ENCODE data around the gene EHMT1. TPM values are rescaled to one million over a fixed set of nuclear protein-coding genes. Genes with fewer than 3 reads are reported as not detected.

The EHMT1 gene
- total and polyA plus RNA-seq, 2 donors (not counting 1 experiment from before 2014, with no cell fraction given) = 101 to 394 TPM

GRCh38 chr9:137640862-137641261, 22.1 kb downstream of the EHMT1 start:
- Mint-ChIP-seq H3K4me3 (peak overlapping the region; percentile 9), H3K27me3 (no peaks in the 10 kb centered on the region), H3K4me1 (peaks cover 40% of the 10 kb centered on the region), H3K27ac (peak overlapping the region; percentile 33), H3K9me3 (ENCODE audit: insufficient read depth) (no peaks in the 10 kb centered on the region)
- no peaks in the 10 kb centered on the region for H3K27me3 ChIP-seq (replicated peaks in 1 of 4; ENCODE audit: control extremely low read depth in 1 of 4, control insufficient read depth in 3 of 4, insufficient read depth in 4 of 4, low read length in 3 of 4)
- no peak overlapping the region for H2AFZ ChIP-seq (ENCODE audit: insufficient read depth, low read depth, low read length, poor library complexity, severe bottlenecking)
- H4K20me1 ChIP-seq (ENCODE audit: control insufficient read depth, insufficient read depth, low read length, poor library complexity, severe bottlenecking) = peaks cover 52% of the 10 kb centered on the region
- H3K36me3 ChIP-seq (replicated peaks in 1 of 2; ENCODE audit: control extremely low read depth in 1 of 2, control insufficient read depth in 1 of 2, extremely low read depth in 1 of 2, insufficient read depth in 2 of 2, low read length in 1 of 2) = peaks cover 0 to 22% of the 10 kb centered on the region in 2 experiments
- no peak for DNase-seq
- no peak overlapping the region for H3K4me3 ChIP-seq (ENCODE audit: control extremely low read depth in 1 of 5, extremely low read depth in 1 of 5, insufficient read depth in 1 of 5, low read depth in 2 of 5, low read length in 4 of 5)
- H3K79me2 ChIP-seq (ENCODE audit: control insufficient read depth, insufficient read depth, low read length) = peaks cover 98% of the 10 kb centered on the region
- H3K4me2 ChIP-seq (replicated peaks; ENCODE audit: low read depth, low read length, poor library complexity, severe bottlenecking) = no peak overlapping the region
- CTCF ChIA-PET = no interaction called here
- no peak overlapping the region for H3K9ac ChIP-seq (ENCODE audit: low read length)
- WGBS (ENCODE audit: insufficient coverage) = 91% methylated on average over 1 of the region's 5 CpGs
- POLR2A ChIA-PET = no interaction called here
- intact Hi-C loops (cut with micrococcal nuclease) = no loop called here
- no peak for TF ChIP-seq EZH2 (IDR thresholded peaks at IDR 0.05; ENCODE audit: borderline replicate concordance, insufficient read depth, low read depth, low read length, poor library complexity, severe bottlenecking)
- no peak for TF ChIP-seq CTCF (IDR thresholded peaks at IDR 0.05)
- H3K4me1 ChIP-seq (ENCODE audit: control insufficient read depth in 2 of 2, insufficient read depth in 2 of 2, low read length in 2 of 2) = peaks cover 11 to 13% of the 10 kb centered on the region in 2 donors
- ATAC-seq (ENCODE audit: low read depth) = no peak
- H3K27ac ChIP-seq (ENCODE audit: low read length in 2 of 2) = no peak overlapping the region
- no peaks in the 10 kb centered on the region for H3K9me3 ChIP-seq (ENCODE audit: control extremely low read depth in 1 of 3, control insufficient read depth in 2 of 3, insufficient read depth in 1 of 3, low read length in 2 of 3)

DNA sequence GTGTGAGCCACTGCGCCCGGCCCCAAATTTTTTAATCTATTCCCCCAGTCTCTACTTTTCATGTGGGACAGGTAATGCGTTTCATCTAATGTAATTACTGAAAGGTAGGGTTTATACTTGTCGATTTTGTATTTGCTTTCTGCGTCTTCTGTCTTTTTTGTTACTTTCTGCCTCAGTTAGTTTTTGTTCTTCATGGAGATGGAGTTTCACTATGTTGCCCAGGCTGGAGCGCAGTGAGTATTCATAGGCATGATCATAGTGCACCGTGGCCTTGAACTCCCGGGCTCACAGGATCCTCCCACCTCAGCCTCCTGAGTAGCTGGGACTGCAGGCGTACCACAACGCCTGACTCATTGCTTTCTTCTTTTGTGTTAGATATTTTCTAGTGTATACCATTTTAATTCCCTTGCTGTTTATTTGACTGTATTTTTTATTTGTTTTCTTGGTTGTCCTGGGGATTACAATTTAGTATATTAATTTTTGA, 23.4 kb downstream of the EHMT1 start:
- no peak overlapping the region for H3K4me3 Mint-ChIP-seq
- CTCF ChIA-PET = no interaction called here

More for the DNA sequence above, 23.4 kb downstream of the EHMT1 start:
- Histone ChIP-seq H3K27ac (ENCODE audit: low read length in 2 of 2) (no peak overlapping the region), H3K9ac (ENCODE audit: low read length) (no peak overlapping the region), H3K4me1 (ENCODE audit: control insufficient read depth in 2 of 2, insufficient read depth in 2 of 2, low read length in 2 of 2) (peaks cover 18 to 20% of the 10 kb centered on the region in 2 donors), H3K4me2 (replicated peaks; ENCODE audit: low read depth, low read length, poor library complexity, severe bottlenecking) (no peak overlapping the region), H4K20me1 (ENCODE audit: control insufficient read depth, insufficient read depth, low read length, poor library complexity, severe bottlenecking) (peaks cover 58% of the 10 kb centered on the region), H3K27me3 (replicated peaks in 1 of 4; ENCODE audit: control extremely low read depth in 1 of 4, control insufficient read depth in 3 of 4, insufficient read depth in 4 of 4, low read length in 3 of 4) (no peaks in the 10 kb centered on the region), H3K79me2 (ENCODE audit: control insufficient read depth, insufficient read depth, low read length) (peaks cover 98% of the 10 kb centered on the region), H3K9me3 (ENCODE audit: control extremely low read depth in 1 of 3, control insufficient read depth in 2 of 3, insufficient read depth in 1 of 3, low read length in 2 of 3) (no peaks in the 10 kb centered on the region), H3K36me3 (replicated peaks in 1 of 2; ENCODE audit: control extremely low read depth in 1 of 2, control insufficient read depth in 1 of 2, extremely low read depth in 1 of 2, insufficient read depth in 2 of 2, low read length in 1 of 2) (peaks cover 0 to 22% of the 10 kb centered on the region in 2 experiments), H3K4me3 (ENCODE audit: control extremely low read depth in 1 of 5, extremely low read depth in 1 of 5, insufficient read depth in 1 of 5, low read depth in 2 of 5, low read length in 4 of 5) (no peak overlapping the region), H2AFZ (ENCODE audit: insufficient read depth, low read depth, low read length, poor library complexity, severe bottlenecking) (no peak overlapping the region)
- DNase-seq (no peak), ATAC-seq (ENCODE audit: low read depth) (no peak)
- 100% methylated on average over 2 of the region's 10 CpGs for WGBS (ENCODE audit: insufficient coverage)
- Mint-ChIP-seq H3K4me1 (peaks cover 44% of the 10 kb centered on the region), H3K27ac (no peak overlapping the region), H3K9me3 (ENCODE audit: insufficient read depth) (no peaks in the 10 kb centered on the region), H3K27me3 (no peaks in the 10 kb centered on the region)
- POLR2A ChIA-PET = no interaction called here
- no peak for TF ChIP-seq EZH2 (IDR thresholded peaks at IDR 0.05; ENCODE audit: borderline replicate concordance, insufficient read depth, low read depth, low read length, poor library complexity, severe bottlenecking)
- no peak for TF ChIP-seq CTCF (IDR thresholded peaks at IDR 0.05)
- intact Hi-C loops (cut with micrococcal nuclease) = no loop called here
